ENCODE data around the gene PAPPA. TPM values are rescaled to one million over a fixed set of nuclear protein-coding genes. Genes with fewer than 3 reads are reported as not detected.
A peak's percentile ranks its signal among the peaks of the same experiment; 100 is the strongest.

Gene PAPPA
- total RNA-seq, 1 experiment from 2014 or later, result 1.9 TPM

DNA sequence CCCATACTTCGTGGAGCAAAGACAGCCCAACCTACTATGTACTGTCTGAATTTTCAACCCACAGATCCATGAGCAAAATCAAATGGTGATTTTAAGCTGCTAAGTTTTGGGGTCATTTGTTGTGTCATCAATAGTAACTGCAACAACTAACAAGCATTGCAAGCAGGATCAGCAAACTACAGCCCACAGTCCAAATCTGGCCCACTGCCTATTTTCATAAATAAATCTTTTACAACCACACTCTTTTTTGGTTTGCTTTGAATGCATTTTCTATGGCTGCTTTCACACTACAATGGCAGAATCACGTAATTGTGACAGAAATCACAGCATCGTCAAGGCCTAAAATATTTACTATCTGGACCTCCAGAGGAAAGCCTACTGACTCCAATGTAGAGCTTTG is 296.4 kb downstream of the PAPPA start:
- DNase-seq (ENCODE audit: low read depth), result no peak
- in situ Hi-C loops (cut with HindIII; ENCODE audit: low pct_unique_long_range_greater_than_20kb, low sequenced_read_pairs), result no loop called here

- DNase-seq (ENCODE audit: low read depth), result peak; percentile 68
- in situ Hi-C loops (cut with HindIII; ENCODE audit: low pct_unique_long_range_greater_than_20kb, low sequenced_read_pairs), result no loop called here
These were observed 297.0 kb downstream of the PAPPA start for GRCh38 chr9:116450378-116451139.

- DNase-seq (ENCODE audit: low read depth), result peak; percentile 21
- in situ Hi-C loops (cut with HindIII; ENCODE audit: low pct_unique_long_range_greater_than_20kb, low sequenced_read_pairs), result no loop called here
These were observed 298.0 kb downstream of the PAPPA start for GRCh38 chr9:116451500-116452115.
